PFSK-1 (cell line): ENCODE results near the gene FBLN5.

Source experiments
- FOXP2 ChIP-seq: optimal IDR thresholded peaks from 2 replicates; pipeline ENCODE3; 2011; ENCODE audit warnings: borderline replicate concordance, control low read depth, inconsistent platforms; ENCODE audit not compliant: insufficient read depth; ENCODE audit errors: extremely low read length, extremely low read depth
- POLR2AphosphoS5 ChIP-seq: IDR thresholded peaks from 2 replicates; pipeline ENCODE4 v1.6.1; 2012; ENCODE audit warnings: low read depth, mild to moderate bottlenecking, control low read depth, low read length, moderate library complexity
- SIN3A ChIP-seq: IDR thresholded peaks from 2 replicates; pipeline ENCODE4 v1.6.1; 2012; ENCODE audit warnings: mild to moderate bottlenecking, low read length, moderate library complexity, borderline replicate concordance; ENCODE audit not compliant: insufficient read depth
- TAF1 ChIP-seq: IDR thresholded peaks from 2 replicates; pipeline ENCODE4 v1.6.1; 2012; ENCODE audit warnings: low read length, control low read depth, borderline replicate concordance; ENCODE audit not compliant: insufficient read depth
- TF ChIP-seq, protein P1 (sequence below), 2 experiments: IDR thresholded peaks; 2 replicates each; pipeline versions ENCODE4 v1.6.1 to v1.8.0; 2011 to 2012; ENCODE audit warnings: low read depth in 2 of 2, low read length in 2 of 2, control low read depth in 1 of 2, inconsistent platforms in 1 of 2, mild to moderate bottlenecking in 1 of 2, moderate library complexity in 1 of 2; ENCODE audit not compliant: insufficient read depth in 1 of 2

FBLN5 gene

GRCh38 chr14:91858536-91859275 is 88.8 kb downstream of the FBLN5 start:
- TF ChIP-seq TAF1 (no peak), FOXP2 (peak; percentile 38)

DNA sequence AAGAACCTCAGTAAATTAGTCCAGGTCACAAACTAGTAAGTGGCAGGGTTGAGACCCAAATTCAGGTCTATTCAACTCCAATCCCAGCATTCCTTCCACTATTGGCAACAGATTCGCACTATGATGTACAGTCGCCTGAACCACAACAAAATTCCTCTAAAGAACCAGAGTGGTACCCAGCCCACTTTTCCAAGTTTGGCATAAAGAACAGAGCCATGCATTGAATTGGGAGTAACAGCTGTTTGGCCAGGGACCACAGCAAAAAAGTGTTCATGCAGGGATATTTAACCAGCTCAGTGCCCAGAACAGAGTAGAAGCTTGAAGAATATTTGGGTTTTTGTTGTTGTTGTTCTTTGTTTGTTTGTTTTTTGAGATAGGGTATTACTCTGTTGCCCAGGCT is 89.9 kb downstream of the FBLN5 start:
- TF ChIP-seq TAF1, result no peak
- no peak for TF ChIP-seq POLR2AphosphoS5
- TF ChIP-seq, protein P1, sequence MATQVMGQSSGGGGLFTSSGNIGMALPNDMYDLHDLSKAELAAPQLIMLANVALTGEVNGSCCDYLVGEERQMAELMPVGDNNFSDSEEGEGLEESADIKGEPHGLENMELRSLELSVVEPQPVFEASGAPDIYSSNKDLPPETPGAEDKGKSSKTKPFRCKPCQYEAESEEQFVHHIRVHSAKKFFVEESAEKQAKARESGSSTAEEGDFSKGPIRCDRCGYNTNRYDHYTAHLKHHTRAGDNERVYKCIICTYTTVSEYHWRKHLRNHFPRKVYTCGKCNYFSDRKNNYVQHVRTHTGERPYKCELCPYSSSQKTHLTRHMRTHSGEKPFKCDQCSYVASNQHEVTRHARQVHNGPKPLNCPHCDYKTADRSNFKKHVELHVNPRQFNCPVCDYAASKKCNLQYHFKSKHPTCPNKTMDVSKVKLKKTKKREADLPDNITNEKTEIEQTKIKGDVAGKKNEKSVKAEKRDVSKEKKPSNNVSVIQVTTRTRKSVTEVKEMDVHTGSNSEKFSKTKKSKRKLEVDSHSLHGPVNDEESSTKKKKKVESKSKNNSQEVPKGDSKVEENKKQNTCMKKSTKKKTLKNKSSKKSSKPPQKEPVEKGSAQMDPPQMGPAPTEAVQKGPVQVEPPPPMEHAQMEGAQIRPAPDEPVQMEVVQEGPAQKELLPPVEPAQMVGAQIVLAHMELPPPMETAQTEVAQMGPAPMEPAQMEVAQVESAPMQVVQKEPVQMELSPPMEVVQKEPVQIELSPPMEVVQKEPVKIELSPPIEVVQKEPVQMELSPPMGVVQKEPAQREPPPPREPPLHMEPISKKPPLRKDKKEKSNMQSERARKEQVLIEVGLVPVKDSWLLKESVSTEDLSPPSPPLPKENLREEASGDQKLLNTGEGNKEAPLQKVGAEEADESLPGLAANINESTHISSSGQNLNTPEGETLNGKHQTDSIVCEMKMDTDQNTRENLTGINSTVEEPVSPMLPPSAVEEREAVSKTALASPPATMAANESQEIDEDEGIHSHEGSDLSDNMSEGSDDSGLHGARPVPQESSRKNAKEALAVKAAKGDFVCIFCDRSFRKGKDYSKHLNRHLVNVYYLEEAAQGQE (IDR thresholded peaks at IDR 0.05; ENCODE audit: insufficient read depth in 1 of 2, low read depth in 2 of 2, low read length in 2 of 2), result no peak
- TF ChIP-seq SIN3A, result no peak
- no peak for TF ChIP-seq FOXP2

DNA sequence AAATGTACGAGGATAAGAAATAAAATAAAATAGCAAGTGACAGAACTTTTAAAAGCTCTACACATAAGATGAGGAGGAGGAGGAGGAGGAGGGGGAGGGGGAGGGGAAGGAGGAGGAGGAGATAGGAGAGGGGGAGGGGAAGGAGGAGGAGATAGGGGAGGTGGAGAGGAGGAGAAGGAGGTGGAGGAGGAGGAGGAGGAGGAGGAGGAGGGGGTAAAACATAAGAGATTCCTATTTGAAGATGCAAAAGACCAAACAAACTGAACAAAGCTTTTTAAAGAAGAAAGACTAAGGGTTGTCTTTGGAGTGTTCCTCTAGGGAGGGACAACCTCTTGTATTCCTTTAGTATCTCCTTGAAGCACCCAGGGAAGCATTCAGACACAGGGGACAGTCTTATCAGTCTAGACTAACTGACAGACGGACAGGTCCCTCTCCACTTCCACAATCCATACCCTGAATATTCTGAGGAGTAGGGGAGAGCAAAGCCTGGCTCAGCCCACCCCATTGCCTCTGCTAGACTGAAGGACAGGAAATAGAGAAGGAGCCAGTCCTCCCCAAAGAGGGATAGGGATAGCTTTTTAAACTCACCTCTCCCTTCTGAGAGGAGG is 93.1 kb downstream of the FBLN5 start:
- TF ChIP-seq, protein P1 (IDR thresholded peaks at IDR 0.05; ENCODE audit: insufficient read depth in 1 of 2, low read depth in 2 of 2, low read length in 2 of 2), result no peak
- TF ChIP-seq TAF1 (no peak), SIN3A (no peak)

DNA sequence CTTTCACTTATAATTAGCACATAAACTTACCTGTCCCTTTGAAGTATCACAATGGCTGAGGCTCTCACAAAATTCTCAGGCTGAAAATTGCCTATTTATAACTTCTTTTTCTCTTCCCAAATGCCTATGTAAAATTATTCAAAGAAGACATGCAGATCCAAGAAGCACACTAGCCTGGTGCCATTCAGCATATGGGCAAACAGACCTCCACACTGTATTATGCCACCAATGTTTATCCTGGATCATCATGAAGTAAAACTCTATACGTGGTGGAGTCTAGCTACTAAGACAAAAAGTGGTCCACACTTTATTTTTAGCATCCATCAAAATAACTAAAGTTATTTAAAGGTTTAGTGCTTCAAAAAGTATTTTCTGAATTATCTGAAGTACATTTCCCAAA is 95.9 kb downstream of the FBLN5 start:
- TF ChIP-seq FOXP2 (no peak), SIN3A (no peak), POLR2AphosphoS5 (no peak), TAF1 (no peak)
- TF ChIP-seq, protein P1 (IDR thresholded peaks at IDR 0.05; ENCODE audit: insufficient read depth in 1 of 2, low read depth in 2 of 2, low read length in 2 of 2), result no peak

- TF ChIP-seq TAF1, result no peak
- TF ChIP-seq SIN3A, result no peak
- no peak for TF ChIP-seq FOXP2
- TF ChIP-seq, protein P1 (IDR thresholded peaks at IDR 0.05; ENCODE audit: insufficient read depth in 1 of 2, low read depth in 2 of 2, low read length in 2 of 2), result no peak
- no peak for TF ChIP-seq POLR2AphosphoS5
Observed at GRCh38 chr14:91848504-91849001, 98.9 kb downstream of the FBLN5 start.
